Measurements from ENCODE around the gene IGFBP1.

DNA sequence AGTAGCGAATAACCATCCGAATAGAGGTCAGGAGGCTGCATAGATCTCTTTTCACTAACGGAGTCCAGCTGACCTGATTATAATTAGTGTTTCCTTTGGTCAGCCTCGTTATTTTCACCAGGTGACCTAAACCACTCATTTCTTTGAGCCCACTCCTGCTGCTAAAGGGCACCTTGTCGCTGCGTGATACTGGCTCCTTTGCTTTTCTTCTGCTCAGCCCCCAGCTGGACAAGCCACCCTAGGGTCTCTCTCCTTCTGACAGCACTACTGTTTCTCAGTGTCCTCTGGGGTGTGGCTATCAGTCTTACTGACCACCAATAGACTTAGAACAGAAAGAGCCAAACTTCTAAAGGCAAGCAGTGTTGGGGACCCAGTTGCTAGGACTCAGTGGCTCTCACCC, 35.5 kb downstream of the IGFBP1 start:
- TF ChIP-seq, protein P1, sequence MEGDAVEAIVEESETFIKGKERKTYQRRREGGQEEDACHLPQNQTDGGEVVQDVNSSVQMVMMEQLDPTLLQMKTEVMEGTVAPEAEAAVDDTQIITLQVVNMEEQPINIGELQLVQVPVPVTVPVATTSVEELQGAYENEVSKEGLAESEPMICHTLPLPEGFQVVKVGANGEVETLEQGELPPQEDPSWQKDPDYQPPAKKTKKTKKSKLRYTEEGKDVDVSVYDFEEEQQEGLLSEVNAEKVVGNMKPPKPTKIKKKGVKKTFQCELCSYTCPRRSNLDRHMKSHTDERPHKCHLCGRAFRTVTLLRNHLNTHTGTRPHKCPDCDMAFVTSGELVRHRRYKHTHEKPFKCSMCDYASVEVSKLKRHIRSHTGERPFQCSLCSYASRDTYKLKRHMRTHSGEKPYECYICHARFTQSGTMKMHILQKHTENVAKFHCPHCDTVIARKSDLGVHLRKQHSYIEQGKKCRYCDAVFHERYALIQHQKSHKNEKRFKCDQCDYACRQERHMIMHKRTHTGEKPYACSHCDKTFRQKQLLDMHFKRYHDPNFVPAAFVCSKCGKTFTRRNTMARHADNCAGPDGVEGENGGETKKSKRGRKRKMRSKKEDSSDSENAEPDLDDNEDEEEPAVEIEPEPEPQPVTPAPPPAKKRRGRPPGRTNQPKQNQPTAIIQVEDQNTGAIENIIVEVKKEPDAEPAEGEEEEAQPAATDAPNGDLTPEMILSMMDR (IDR thresholded peaks at IDR 0.05) = no peak
- TF ChIP-seq POLR2AphosphoS5 (IDR thresholded peaks at IDR 0.05) (no peak), POLR2A (IDR thresholded peaks at IDR 0.05) (no peak)

Measured in prostate gland (tissue), 2 donors.